Testis (tissue), 2 donors: ENCODE measurements around the gene TTC3.

ENCODE experiments used
- CTCF ChIP-seq, 3 experiments: fragments of 450-650 bp in 2 of 3; fragments of 200-600 bp in 1 of 3; sonication (generic) in 1 of 3; IDR thresholded peaks; one replicate each; pipeline ENCODE4 v1.5.1; 2016 to 2019; ENCODE audit warnings: antibody characterized with exemption in 3 of 3, mild to moderate bottlenecking in 2 of 3, moderate library complexity in 1 of 3
- POLR2A ChIP-seq: fragments of 450-650 bp; IDR thresholded peaks from one replicate; pipeline ENCODE4 v1.6.1; 2017; ENCODE audit warnings: antibody characterized with exemption, mild to moderate bottlenecking, moderate library complexity

GRCh38 chr21:37195059-37195458, 122.0 kb downstream of the TTC3 start:
- TF ChIP-seq POLR2A (no peak), CTCF (IDR thresholded peaks at IDR 0.05) (no peak)
